Activated T-cell treated with anti-CD3 and anti-CD28 coated beads, Interleukin-2, amount 50 U/mL, for 72 hours (primary cell): Measurements from ENCODE around the gene TSKU. TPM values are rescaled to one million over a fixed set of nuclear protein-coding genes. Genes with fewer than 3 reads are reported as not detected.

Experiments
- ATAC-seq, 2 donors: fragments of 150-1000 bp; cut with Tn5 transposase; replicated peaks in 1 of 2; 2 replicates each; pipeline ENCODE4 v1.10.0; 2021; ENCODE audit warnings: moderate library complexity in 2 of 2, mild to moderate bottlenecking in 1 of 2
- DNase-seq, 2 donors: peaks; one replicate each; pipeline ENCODE4 v3.0.0; 2021 to 2022; ENCODE audit warnings: mixed read lengths in 1 of 2
- H3K27ac Mint-ChIP-seq: one replicate; pipeline ENCODE4 v1.8.0; 2022; ENCODE audit warnings: mild to moderate bottlenecking, moderate library complexity, mixed read lengths
- H3K27me3 Mint-ChIP-seq: one replicate; pipeline ENCODE4 v1.8.0; 2022; ENCODE audit warnings: low read depth, mixed read lengths
- H3K36me3 Mint-ChIP-seq, 2 donors: one replicate each; pipeline ENCODE4 v1.8.0; 2022; ENCODE audit warnings: mixed read lengths in 2 of 2, mild to moderate bottlenecking in 1 of 2; ENCODE audit not compliant: insufficient read depth in 2 of 2
- H3K4me1 Mint-ChIP-seq: one replicate; pipeline ENCODE4 v1.8.0; 2022; ENCODE audit warnings: low read depth, mixed read lengths
- H3K4me3 Mint-ChIP-seq, 2 donors: one replicate each; pipeline ENCODE4 v1.8.0; 2022; ENCODE audit warnings: mild to moderate bottlenecking in 2 of 2, mixed read lengths in 2 of 2, moderate library complexity in 2 of 2
- H3K9me3 Mint-ChIP-seq, 2 donors: one replicate each; pipeline ENCODE4 v1.8.0; 2022; ENCODE audit warnings: mixed read lengths in 2 of 2
- total RNA-seq, 2 donors: library from RNA; stranded (reverse); gene quantifications; one replicate each; pipeline ENCODE4 v1.2.3, GENCODE V29; 2022

Gene TSKU
- total RNA-seq, 2 donors from 2014 or later = 1.4 to 3.6 TPM

DNA sequence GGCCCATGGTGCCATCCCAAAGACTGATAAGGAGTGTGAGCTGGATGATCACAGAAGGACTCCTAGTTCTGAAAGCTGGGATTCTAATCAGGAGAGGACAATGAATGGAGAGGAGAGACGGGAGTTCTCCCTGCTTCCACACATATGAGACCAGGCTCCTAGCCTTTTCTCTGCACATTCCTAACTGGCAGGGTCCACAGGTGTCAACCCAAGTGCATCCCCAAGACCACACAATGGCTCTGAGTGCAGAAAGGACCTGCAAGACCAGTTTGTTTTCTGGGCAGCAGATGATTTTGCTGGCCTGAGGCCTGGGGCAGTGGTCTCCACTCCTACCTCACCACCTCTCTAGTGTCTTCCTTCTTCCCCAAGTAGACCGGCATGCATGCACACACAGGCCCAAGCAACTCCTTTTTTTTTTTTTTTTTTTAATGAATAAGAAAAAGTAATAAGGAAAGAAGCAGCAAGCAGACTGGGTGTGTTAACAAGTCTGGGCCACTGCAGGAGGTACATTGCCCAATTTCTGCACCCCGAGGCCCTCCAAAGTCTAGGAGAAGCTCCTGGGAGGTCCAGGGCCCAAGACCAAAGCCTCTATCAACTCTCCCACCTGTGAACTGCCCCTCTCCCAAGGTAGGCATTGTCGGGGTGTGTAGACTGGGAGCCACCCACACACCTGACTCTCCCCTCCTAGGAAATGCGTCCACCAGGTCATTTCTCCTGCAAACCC is 1.2 kb upstream of the TSKU start:
- Mint-ChIP-seq H3K27me3 (peaks cover 62% of the 10 kb centered on the region), H3K36me3 (peaks cover 6 to 7% of the 10 kb centered on the region in 2 donors), H3K27ac (no peak overlapping the region), H3K4me1 (peaks cover 18% of the 10 kb centered on the region), H3K4me3 (peak overlapping the region; percentile 89), H3K9me3 (peaks cover 1 to 6% of the 10 kb centered on the region in 2 donors)
- DNase-seq (no peak), ATAC-seq (no peak)

DNA sequence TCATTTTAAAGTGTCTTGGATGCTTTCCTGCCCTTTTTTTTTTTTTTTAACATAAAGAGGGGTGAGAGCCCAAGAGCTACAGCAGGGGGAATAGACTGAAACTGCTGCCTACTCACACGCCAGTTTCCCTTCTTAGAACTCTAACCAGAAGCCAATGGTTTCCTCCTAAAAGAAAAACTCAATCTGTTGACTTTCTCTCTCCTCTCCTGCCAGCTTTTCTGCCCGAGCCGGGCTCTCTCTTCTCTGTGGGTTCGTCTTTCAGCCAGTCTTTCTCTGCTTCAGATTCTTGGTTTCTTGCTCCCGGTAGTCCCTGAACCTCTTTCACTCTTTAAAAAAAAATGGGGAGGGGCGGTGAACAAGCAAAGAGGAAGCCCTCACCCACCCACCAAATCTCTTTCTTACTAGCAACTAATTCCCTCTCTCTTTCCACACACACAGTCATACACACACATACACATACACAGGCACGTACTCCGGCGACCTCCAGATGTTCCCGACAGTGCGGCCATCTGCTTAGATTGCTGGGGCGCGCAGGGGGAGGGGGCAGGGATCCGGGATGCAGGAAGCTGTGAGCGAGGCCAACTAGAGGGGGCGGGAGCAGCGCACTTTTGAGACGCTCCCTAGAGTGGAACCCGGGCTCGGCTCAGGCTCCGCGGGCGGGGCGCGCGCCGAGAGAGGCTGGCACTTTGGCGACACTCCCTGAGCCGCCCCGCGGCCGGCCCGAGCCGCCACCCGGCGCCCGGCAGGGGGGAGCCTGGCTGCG is 444 bp upstream of the TSKU start:
- DNase-seq (peak; percentile 50 to 69), ATAC-seq (peak; percentile 79 to 80)
- H3K9me3 Mint-ChIP-seq = no peaks in the 10 kb centered on the region
- no peaks in the 10 kb centered on the region for H3K36me3 Mint-ChIP-seq
- peak overlapping the region; percentile 89 for H3K4me3 Mint-ChIP-seq
- peak overlapping the region; percentile 29 for H3K27ac Mint-ChIP-seq
- peaks cover 57% of the 10 kb centered on the region for H3K27me3 Mint-ChIP-seq
- H3K4me1 Mint-ChIP-seq = peaks cover 18% of the 10 kb centered on the region

DNA sequence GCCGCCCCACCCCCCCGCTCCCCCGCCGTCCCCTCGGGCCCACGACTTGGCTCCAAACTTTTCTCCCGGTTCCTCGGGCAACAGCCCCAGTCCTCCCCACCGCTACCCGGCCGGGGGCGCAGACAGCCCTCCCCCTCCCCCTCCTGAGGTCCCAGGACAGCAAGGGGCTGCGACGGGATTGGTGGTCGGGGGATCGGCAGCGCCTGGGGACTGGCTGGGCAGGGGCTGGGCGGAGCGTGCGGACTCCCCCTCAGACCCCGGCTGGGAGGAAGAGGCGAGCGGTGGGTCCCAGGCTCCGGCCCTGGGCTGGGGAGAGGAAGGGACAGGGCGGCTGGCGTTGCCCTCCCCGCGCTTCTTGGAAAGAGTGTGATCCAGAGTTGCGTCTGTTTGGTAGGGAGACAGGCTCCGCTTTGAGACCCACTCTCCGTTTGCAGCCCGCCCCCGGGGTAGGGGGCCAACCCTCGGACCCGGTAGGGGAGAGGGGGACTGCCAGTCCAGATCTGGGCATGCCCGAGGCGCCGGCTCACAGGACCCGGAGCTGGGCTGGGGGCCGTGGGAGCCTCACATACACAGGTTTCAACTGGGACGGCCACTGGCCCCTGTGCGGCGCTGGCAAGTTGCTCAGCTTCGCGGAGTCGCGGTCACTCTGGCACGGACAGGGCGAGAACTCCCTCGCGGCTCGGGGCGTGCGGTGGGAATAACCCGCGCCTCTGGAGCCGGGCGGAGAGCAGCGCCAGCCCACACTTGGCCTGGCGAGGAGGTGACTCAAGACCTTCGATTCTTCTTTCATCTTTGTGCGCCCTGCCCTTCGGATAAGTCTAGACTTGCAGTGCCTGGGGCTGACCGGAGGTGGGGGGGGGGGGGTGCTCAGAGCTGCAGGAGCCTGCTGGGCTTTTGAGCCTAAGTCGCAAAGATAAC is 999 bp downstream of the TSKU start:
- peaks cover 49% of the 10 kb centered on the region for H3K27me3 Mint-ChIP-seq
- H3K27ac Mint-ChIP-seq = no peak overlapping the region
- H3K36me3 Mint-ChIP-seq = no peaks in the 10 kb centered on the region
- DNase-seq (peak in 1 of 2 donors; percentile 16), ATAC-seq (no peak)
- H3K9me3 Mint-ChIP-seq = no peaks in the 10 kb centered on the region
- peak overlapping the region; percentile 50 to 65 for H3K4me3 Mint-ChIP-seq
- H3K4me1 Mint-ChIP-seq = peaks cover 18% of the 10 kb centered on the region

DNA sequence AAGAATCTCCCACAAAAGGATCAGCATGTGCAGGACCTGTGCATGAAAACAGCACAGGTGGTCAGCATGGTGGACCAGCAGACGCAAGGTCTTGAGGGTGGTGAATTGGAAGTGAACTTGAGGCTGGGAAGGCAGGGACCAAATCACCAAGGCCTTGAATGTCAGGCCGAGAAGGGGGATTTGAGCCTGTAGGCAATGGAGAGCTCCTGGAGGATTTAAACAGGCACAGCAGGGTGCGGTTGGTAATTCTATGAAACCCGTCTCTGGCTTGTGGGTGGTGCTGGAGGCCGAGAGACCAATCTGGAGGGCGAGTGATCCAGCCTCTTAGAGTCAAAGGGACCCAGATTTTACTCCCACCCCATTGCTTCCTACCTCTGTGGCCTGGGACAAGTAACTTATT is 2.4 kb downstream of the TSKU start:
- Mint-ChIP-seq H3K4me1 (peaks cover 18% of the 10 kb centered on the region), H3K36me3 (no peaks in the 10 kb centered on the region), H3K27me3 (peaks cover 48% of the 10 kb centered on the region), H3K27ac (no peak overlapping the region), H3K9me3 (no peaks in the 10 kb centered on the region), H3K4me3 (no peak overlapping the region)
- DNase-seq (no peak), ATAC-seq (no peak)

DNA sequence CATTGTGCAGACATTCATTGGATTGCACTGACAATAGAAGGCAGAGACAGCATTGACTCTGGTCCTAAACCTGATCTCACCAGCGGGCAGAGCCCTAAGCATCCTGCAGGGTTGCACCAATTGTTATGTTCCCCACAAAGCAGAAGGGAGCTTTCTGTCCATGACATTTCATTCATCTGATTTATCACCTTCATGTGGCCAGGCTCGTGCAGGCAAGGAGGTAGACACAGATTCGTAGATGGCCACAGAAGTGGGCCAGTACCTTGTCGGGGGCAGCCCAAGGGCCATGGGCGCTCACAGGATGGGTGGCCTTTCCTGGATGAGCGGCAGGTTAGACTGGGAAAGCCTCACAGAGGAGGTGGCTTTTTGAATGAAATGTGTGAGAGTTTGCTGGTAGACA is 2.9 kb downstream of the TSKU start:
- H3K4me1 Mint-ChIP-seq = peaks cover 18% of the 10 kb centered on the region
- H3K27ac Mint-ChIP-seq = no peak overlapping the region
- H3K27me3 Mint-ChIP-seq = peaks cover 48% of the 10 kb centered on the region
- ATAC-seq (no peak), DNase-seq (no peak)
- no peak overlapping the region for H3K4me3 Mint-ChIP-seq
- no peaks in the 10 kb centered on the region for H3K9me3 Mint-ChIP-seq
- H3K36me3 Mint-ChIP-seq = no peaks in the 10 kb centered on the region

DNA sequence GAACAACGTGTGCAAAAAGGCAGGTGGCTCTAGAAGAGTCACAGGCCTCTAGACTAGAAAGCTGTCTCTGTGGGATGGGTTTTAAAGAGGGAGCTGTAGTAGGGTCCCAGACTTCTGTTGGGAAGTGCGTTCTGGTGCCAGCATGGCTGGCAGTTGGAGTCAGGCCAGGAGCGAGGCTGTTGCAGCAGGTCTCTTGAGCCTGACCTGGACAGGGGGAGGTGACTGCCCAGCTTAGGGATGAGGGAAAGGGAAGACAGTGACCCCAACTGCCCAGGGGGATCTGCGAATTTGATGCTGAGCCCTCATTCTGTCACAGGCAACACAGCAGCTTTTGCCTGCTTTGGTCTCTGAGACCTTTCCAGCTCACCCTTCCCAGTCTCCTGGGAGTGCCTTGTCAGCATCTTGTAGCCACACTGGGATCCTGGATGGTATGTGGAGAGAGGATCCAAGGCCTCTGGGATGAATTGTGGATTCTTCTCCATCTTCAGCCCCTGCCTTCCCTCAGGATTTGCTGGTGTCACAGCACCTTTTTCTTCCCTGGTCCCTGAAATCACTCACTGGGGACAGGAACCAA is 3.4 kb downstream of the TSKU start:
- DNase-seq (no peak), ATAC-seq (no peak)
- Mint-ChIP-seq H3K4me1 (peaks cover 18% of the 10 kb centered on the region), H3K27ac (no peak overlapping the region), H3K9me3 (no peaks in the 10 kb centered on the region), H3K4me3 (no peak overlapping the region), H3K36me3 (no peaks in the 10 kb centered on the region), H3K27me3 (peaks cover 49% of the 10 kb centered on the region)

DNA sequence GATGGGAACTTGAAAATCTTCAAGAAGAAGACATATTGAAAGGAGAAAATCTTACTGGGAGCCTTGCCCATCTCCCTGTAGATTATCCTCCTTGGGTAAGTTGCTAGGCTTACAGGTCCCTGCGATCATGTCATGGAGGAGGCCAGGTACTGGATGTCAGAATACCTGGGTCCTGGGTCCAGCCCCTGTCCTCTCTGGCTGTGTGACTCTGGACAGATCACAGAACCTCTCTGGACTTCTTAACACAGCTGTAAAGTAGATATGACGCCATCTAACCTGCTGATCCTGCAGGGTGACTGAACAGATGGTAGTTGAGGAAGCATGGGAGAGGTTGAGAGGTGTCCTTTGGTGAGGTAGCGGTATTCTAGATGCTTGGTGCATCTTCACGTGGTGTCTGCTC is 4.1 kb downstream of the TSKU start:
- Mint-ChIP-seq H3K4me1 (peaks cover 22% of the 10 kb centered on the region), H3K27me3 (peaks cover 49% of the 10 kb centered on the region), H3K36me3 (no peaks in the 10 kb centered on the region), H3K9me3 (no peaks in the 10 kb centered on the region), H3K4me3 (no peak overlapping the region), H3K27ac (no peak overlapping the region)
- ATAC-seq (no peak), DNase-seq (no peak)

DNA sequence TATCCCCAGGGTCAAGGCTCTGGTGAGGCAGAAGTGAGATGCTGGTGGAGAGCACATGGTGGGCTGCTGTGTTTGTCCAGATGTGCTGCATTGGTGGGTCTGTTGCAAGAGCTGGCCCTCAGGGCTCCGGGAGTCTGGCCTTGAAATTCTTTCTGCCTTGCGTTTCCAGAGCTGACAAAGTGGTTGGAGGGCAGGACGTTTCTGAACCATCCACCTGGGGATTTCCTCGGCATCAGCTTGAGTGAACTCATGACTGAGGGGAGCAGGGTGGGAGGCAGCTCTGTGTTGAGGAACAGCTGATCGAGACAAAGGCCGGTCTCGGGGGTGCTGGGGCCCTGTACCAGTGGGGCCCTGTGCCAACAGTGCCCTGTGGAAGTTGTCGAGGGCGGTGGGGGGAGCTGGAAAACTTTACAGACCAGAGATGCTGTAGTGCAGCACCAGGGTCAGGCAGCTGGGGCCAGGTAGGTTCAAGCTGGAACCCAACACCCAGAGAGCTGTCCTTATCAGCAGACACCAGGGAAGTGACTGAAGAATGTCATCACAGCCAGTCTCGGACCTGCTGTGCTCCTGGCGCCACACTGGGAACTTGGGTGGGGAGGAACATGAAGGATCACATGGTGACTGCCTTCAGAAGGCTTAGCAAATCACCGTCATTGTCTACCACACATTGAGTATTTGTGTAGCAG is 4.9 kb downstream of the TSKU start:
- Mint-ChIP-seq H3K9me3 (no peaks in the 10 kb centered on the region), H3K27me3 (peaks cover 49% of the 10 kb centered on the region), H3K27ac (no peak overlapping the region), H3K4me1 (peaks cover 16% of the 10 kb centered on the region), H3K4me3 (no peak overlapping the region), H3K36me3 (no peaks in the 10 kb centered on the region)
- ATAC-seq (no peak), DNase-seq (no peak)

DNA sequence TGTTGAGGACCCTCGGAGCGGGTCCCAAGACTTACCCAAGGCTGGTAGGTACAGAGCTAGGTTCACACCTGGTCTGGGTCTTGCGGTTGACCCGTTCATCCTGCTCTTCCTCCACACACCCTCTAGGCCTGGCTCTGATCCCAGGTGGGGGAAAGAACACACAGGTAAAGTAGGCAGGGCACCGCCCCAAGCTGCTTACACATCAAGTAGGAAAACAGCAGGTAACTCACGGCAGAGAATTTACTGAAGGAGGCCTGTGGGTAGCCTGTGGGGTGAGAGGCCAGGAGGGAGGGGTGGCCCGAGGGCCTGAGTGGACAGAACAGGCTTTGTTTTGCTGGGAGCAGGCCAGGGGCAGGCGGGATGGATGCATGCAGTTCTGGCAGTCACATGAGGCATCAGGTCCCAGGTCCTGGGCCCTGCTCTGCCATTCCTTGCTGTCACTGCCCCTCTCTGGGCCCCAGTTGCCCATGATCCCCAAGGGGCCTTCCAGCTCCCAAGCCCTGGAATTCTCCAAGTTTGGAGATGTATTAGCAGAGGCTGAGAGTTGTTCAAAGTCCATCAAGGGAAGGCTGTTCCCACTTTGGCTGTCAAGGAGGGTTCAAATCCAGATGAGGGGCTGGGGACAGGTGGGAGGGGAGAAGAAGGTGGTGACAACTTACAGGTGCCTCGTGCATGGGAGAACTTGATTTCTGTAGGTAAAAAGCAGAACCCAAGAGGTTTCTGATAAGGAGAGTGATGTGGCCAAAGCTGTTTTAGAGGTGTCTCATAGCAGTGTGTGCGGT is 5.7 kb downstream of the TSKU start:
- Mint-ChIP-seq H3K27me3 (peaks cover 49% of the 10 kb centered on the region), H3K4me3 (no peak overlapping the region), H3K36me3 (no peaks in the 10 kb centered on the region), H3K4me1 (peaks cover 16% of the 10 kb centered on the region), H3K27ac (no peak overlapping the region), H3K9me3 (no peaks in the 10 kb centered on the region)
- ATAC-seq (no peak), DNase-seq (no peak)

DNA sequence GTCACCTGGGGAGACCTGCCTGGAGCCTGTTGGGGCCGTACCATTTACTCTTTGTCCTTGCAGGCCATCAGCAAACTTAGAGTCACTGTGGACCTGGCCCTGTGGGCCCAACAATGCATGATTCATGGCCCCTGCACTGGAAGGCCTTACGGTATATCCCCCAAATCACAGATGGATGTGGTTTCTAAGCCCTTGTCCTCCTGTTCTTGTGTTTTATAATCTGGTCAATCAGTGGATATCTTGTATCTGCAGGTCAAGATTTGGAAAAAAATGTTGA is 6.2 kb downstream of the TSKU start:
- H3K4me1 Mint-ChIP-seq = peaks cover 16% of the 10 kb centered on the region
- ATAC-seq = no peak
- H3K36me3 Mint-ChIP-seq = no peaks in the 10 kb centered on the region
- H3K27ac Mint-ChIP-seq = no peak overlapping the region
- no peak for DNase-seq
- peaks cover 49% of the 10 kb centered on the region for H3K27me3 Mint-ChIP-seq
- no peaks in the 10 kb centered on the region for H3K9me3 Mint-ChIP-seq
- no peak overlapping the region for H3K4me3 Mint-ChIP-seq

DNA sequence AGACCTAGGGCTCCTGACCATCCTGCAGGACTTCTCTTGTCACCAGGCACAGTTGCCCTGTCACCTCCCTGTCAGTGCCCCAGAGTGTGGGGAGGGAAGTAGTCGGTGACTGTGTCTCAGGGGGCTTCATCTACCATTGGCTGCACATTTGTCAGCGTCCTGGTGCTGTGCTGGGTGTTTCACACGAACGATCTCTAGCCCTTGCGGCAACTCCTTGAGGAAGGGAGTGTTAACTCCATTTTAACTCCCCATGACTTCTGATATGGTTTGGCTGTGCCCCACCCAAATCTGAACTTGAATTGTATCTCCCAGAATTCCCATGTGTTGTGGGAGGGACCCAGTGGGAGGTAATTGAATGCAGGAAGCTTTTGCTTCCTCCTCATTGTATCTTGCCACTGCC is 7.1 kb downstream of the TSKU start:
- H3K9me3 Mint-ChIP-seq = no peaks in the 10 kb centered on the region
- peaks cover 11% of the 10 kb centered on the region for H3K4me1 Mint-ChIP-seq
- DNase-seq (no peak), ATAC-seq (no peak)
- peaks cover 41% of the 10 kb centered on the region for H3K27me3 Mint-ChIP-seq
- H3K27ac Mint-ChIP-seq = no peak overlapping the region
- no peaks in the 10 kb centered on the region for H3K36me3 Mint-ChIP-seq
- no peak overlapping the region for H3K4me3 Mint-ChIP-seq
